GM18502 (cell line): ENCODE data around the gene ABTB2.
A peak's percentile ranks its signal among the peaks of the same experiment; 100 is the strongest.

Experiments used
- ATAC-seq: cut with Tn5 transposase; IDR thresholded peaks from one replicate; pipeline ENCODE4 v1.9.1; 2021; ENCODE audit warnings: mild to moderate bottlenecking; ENCODE audit not compliant: unreplicated experiment, poor library complexity

Gene ABTB2

DNA sequence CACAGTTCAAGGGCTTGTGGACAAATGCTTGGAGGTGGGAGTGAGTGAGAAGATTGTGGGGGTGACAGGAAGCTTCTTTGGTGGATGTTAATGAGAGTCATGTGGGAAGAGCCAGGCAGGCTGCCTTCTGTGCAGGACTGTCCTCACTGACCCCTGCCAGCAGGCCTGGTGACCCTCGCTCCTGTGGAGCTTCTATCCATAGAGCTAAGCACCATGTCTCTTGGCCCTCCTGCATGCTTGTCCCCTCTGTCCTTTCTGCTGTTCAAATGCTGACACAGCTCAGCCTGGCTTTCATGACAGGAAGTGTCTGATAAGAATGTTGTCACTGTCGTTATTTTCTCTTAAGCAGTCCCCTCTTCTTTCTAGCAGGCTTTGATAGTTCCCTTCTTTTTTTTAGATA, 214.8 kb downstream of the ABTB2 start:
- ATAC-seq: no peak

- ATAC-seq: no peak
Measured at GRCh38 chr11:34140149-34140548, 217.7 kb downstream of the ABTB2 start.

- ATAC-seq: no peak
Measured at GRCh38 chr11:34139346-34139745, 218.5 kb downstream of the ABTB2 start.

DNA sequence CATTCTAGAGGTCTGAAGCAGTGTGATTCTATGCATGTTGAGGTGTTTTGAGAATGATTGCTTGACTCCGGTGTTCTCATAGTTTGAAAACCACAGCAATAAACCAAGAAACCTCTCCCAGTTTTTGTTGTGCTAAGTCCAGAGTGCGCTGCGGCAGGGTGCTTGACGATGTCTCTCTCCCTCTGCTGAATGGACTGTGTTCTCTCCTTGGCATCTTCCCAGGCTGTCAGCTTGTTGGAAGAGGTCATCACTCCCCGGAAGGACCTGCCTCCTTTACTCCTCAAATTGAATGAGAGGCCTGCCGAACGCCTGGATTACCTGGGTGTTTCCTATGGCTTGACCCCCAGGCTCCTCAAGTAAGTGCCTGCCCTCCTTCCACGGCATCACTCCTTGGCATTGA, 221.4 kb downstream of the ABTB2 start:
- ATAC-seq: no peak

DNA sequence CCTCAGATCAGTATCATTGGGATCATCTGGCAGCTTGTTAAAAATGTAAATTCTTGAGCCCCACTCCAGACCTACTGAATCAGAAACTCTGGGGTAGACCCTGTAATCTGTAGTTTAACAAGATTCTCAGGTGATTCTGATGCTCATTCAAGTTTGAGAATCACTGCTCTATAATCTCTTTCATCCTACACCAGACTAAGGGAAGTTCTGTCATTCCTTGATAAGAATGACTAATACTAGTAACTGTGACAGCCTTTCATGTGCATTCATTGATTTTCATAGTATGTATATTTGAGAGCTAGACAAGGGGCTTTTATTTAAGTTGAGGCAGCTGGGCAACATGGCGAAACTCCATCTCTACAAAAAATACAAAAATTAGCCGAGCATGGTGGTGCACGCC, 222.4 kb downstream of the ABTB2 start:
- no peak for ATAC-seq

DNA sequence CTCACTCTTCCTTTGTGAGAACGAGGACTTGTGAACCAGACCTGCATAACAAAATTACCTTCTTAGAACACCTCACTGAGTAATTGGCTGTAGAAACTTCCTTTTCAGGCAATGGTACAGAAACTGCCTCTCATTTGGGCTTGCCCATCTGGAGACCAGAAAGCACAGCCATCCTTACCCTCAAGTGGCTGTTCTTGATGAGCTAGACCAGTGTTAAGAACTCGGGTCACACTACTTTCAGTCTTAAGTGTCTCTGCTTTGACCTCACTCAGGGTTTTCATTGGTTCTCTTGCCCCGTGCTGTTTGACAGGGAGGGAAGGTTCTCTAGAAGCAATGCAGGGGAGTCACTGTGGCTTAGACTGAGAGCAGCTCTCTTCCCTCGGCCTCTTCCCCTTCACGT, 223.0 kb downstream of the ABTB2 start:
- ATAC-seq: peak; percentile 85

DNA sequence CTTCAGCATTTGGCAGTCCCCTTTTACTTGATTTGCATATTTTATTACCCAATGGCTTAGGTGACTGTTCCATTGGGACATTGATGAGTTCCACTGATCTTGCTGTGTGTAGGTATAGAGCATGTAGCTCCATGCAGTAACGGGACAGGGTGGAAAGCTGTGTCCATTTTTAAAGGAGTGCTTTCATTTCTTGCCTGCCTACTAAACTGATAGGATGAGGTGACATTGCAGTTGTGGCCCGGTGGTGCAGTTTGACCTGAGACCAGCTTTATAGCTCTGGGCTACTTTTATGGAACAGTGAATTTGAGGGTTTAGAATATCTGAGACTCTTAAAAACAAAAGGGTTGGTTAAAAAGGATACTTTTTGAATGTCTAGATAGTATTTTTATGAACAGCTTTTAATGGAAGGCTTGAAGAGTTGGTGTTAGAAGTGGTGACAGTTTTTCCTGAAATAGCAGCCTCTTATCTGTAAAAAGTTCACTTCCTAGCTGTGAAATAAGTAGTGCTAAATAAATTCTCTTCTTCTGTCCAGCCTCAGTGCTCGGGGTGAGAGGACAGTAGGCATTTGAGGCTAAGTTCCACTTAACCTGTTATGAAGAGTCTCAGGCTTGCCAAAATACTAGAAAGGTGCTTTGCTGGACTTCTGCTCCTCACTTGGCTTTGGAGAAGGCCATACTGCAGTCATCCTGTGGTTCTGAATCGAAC, 225.4 kb downstream of the ABTB2 start:
- no peak for ATAC-seq

DNA sequence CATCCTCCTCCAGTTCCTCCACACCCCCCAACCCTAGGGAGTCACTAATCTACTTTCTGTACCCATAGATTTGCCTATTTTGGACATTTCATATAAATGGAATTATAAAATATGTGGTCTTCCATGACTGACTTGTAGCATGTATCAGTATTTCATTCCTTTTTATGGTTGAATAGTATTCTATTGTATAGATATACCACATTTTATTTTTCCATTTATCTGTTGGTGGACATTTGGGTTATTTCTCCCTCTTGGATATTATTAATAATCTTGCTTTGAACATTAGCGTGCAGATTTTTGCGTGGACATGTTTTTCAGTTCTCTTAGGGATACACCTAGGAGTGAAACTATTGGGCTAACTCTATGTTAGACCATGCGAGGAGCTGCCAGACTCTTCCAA, 229.0 kb downstream of the ABTB2 start:
- ATAC-seq: no peak

- no peak for ATAC-seq
Measured at GRCh38 chr11:34126959-34127848, 230.6 kb downstream of the ABTB2 start.

- no peak for ATAC-seq
Measured at GRCh38 chr11:34124885-34125668, 232.7 kb downstream of the ABTB2 start.

DNA sequence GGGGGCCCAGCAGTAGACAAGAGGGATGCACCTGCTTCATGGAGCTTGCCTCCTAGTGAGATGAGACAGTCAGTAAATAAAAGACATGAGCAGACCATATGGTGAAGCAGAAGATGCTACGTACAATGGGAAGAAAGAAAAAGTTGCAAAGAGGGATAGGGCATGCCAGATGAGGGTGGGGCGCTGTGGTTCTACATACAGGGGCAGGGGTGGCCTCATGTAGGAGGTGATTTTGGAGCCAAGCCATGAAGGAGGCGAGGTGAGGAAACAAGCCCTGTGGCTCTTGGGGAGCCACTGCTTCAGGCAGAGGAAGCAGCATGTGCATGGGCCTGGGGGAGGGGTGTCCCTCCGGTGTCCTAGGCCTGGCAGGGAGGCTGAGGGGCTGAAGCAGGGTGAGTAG, 237.2 kb downstream of the ABTB2 start:
- ATAC-seq: no peak

- ATAC-seq: no peak
Measured at GRCh38 chr11:34114471-34114870, 243.3 kb downstream of the ABTB2 start.

DNA sequence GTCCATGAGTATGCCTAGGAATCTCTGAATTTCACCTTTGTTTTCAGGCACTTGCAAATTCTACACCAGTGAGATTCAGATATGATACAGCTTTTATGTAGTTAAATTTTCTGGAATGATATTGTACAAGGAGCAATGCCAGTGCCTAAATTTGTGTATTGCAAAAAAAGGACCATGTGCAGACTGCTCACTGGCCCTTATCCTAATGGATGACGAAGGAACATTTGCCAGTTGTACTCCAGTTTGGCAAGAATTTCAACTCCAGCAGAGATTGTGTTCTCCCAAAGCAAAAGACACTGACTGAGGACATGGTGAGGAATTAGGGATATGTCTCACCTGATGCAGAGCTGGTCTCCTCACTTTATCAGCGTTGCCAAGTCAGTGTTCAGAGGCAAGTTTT, 243.8 kb downstream of the ABTB2 start:
- no peak for ATAC-seq

GRCh38 chr11:34111722-34112270, 246.0 kb downstream of the ABTB2 start:
- no peak for ATAC-seq

DNA sequence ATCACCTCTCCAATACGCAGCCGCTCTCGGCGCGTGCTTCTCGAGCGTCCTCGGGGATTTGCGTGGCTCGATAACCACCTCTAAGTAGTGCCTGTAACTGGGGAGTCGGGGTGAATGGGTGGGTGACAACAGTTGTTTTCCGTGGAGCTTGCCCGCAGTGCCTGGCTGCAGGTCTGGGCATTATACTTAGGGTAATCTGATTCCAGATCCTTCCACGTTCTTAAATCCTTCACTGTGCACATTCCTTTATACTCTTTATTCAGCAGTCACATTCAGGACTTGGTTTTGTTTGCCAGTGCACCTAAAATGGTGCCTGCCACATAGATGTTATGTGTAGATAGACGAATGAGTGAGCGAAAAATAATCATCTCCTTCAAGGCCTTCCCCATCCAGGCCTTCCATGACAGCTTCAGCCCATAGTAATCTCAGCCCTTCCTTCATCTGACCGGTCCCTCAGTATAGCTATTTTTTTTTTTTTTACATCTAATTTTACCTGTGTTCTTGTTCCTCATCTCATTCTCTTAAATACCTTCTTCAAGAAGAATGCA, 251.8 kb downstream of the ABTB2 start:
- no peak for ATAC-seq

DNA sequence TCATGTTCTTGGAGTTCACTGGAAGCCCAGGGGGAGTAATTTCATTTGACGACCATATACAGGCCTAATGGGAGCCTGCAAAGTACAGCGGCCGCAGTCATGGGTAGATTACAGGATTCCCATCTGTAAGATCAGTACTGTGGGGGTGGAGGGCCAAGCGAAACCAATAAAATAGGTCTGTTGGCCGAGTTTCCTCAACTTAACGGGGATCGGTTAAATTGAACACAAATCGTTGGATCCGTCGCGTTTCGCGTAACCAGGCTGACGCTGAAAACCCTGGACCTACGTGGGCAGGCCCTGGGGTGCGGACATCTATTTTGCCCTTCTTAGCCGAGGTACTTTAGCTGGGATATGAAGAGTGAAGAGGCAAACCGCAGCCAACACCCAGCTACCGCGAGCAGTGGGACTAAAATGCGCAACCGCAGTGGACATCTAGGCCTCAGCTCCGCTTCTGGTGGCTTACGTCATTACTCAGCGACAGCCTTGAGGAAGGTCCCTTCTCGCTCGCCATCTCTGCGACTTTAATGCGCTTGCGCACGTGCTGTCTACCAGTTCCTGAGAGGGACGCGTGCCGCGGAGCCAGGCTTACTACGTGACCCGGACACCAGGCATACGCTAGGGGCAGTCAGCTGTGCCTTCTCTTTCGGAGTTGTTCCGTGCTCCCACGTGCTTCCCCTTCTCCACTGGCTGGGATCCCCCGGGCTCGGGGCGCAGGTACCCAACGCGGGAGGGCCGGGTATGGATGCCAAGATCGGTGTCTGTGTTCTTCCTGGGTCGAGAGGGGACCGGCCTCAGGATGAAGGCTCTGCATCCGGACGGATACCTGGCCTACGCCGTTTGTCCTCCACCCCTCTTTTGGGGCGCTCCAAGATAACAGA, 252.5 kb downstream of the ABTB2 start, which contains the start of gene NAT10:
NAT10 (plus strand) TSS at position 551 of the 878 bp plus-strand sequence. CDS start 2,597 bp downstream, outside the sequence.
- ATAC-seq: peak; percentile 89

- ATAC-seq: no peak
Measured at GRCh38 chr11:34104680-34105078, 253.1 kb downstream of the ABTB2 start.
